ENCODE measurements around the gene S100A4. TPM values are rescaled to one million over a fixed set of nuclear protein-coding genes. Genes with fewer than 3 reads are reported as not detected.

S100A4 gene
- total RNA-seq, 1 donor from 2014 or later: 4.7 TPM

GRCh38 chr1:153547560-153548551 is 2.2 kb upstream of the S100A4 start:
- H3K4me1 Mint-ChIP-seq (ENCODE audit: low read depth, unreplicated experiment): peaks cover 17% of the 10 kb centered on the region
- H3K27ac Mint-ChIP-seq (ENCODE audit: unreplicated experiment): no peak overlapping the region
- TF ChIP-seq, protein P1, sequence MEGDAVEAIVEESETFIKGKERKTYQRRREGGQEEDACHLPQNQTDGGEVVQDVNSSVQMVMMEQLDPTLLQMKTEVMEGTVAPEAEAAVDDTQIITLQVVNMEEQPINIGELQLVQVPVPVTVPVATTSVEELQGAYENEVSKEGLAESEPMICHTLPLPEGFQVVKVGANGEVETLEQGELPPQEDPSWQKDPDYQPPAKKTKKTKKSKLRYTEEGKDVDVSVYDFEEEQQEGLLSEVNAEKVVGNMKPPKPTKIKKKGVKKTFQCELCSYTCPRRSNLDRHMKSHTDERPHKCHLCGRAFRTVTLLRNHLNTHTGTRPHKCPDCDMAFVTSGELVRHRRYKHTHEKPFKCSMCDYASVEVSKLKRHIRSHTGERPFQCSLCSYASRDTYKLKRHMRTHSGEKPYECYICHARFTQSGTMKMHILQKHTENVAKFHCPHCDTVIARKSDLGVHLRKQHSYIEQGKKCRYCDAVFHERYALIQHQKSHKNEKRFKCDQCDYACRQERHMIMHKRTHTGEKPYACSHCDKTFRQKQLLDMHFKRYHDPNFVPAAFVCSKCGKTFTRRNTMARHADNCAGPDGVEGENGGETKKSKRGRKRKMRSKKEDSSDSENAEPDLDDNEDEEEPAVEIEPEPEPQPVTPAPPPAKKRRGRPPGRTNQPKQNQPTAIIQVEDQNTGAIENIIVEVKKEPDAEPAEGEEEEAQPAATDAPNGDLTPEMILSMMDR (IDR thresholded peaks at IDR 0.05; ENCODE audit: partially characterized antibody, unreplicated experiment): no peak
- peaks cover 6% of the 10 kb centered on the region for H3K9me3 Mint-ChIP-seq (ENCODE audit: unreplicated experiment)
- DNase-seq: no peak
- peaks cover 7% of the 10 kb centered on the region for H3K27me3 Mint-ChIP-seq (ENCODE audit: unreplicated experiment)
- H3K4me3 Mint-ChIP-seq (ENCODE audit: unreplicated experiment): no peak overlapping the region
- H3K36me3 Mint-ChIP-seq (ENCODE audit: unreplicated experiment): no peaks in the 10 kb centered on the region

DNA sequence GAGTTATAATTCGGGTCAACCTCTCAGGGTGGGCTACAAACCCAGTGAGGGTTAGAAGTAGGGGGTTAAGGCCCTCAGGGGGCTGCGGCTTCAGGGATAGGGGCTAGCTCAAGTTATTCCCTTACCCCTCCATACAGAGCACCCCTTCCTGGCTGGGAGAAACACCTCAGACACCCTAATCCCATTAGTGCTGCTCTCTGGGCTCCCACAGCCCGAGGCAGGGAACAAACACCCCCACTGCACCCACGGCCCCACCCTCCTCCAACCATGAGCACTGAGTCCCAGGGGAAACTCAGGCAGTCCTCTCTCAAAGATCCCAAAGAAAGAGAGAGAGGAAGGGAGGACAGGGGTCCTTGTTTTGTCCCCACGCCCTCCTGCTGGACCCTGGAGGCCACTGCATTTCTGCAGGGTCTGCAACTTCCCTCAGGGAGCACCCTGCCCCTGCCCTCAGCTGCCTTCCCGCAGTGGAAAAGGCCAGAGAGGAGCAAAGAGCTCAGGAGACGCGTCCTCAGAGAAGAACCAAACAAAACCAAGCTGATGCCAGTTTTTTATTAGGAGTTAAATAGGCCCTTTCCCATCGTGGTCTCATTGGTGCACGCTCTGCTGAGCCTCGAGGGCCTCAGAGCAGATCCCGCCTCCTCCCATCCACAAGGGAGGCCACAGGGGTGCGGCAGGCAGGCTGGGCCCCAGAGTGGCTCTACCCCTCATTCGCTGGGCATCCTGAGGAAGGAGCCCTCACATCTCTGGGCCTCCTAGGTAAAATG is 1.4 kb upstream of the S100A4 start:
- TF ChIP-seq, protein P1 (IDR thresholded peaks at IDR 0.05; ENCODE audit: partially characterized antibody, unreplicated experiment): no peak
- DNase-seq: no peak
- Mint-ChIP-seq H3K27ac (ENCODE audit: unreplicated experiment) (no peak overlapping the region), H3K27me3 (ENCODE audit: unreplicated experiment) (peaks cover 9% of the 10 kb centered on the region), H3K9me3 (ENCODE audit: unreplicated experiment) (peaks cover 7% of the 10 kb centered on the region), H3K4me3 (ENCODE audit: unreplicated experiment) (no peak overlapping the region), H3K4me1 (ENCODE audit: low read depth, unreplicated experiment) (peaks cover 17% of the 10 kb centered on the region), H3K36me3 (ENCODE audit: unreplicated experiment) (no peaks in the 10 kb centered on the region)

DNA sequence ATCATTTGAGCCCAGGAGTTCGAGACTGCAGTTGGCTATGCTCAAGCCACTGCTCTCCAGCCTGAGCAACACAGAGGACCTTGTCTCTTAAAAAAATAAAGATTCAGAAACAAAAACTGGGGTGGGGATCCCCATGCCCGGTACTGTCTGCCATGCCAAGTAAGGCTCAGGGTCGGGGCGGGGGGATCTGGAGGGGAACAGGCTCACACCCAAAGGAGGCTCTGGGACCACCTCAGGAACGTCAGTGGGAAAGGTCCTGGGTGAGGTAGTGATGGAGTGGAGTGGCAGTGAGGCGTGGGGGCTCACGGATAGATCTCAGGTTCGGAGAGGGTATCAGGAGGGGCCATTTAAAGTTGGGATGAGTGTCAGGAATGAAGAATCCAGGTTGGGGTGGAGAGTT is 765 bp upstream of the S100A4 start:
- Mint-ChIP-seq H3K27ac (ENCODE audit: unreplicated experiment) (no peak overlapping the region), H3K36me3 (ENCODE audit: unreplicated experiment) (no peaks in the 10 kb centered on the region), H3K27me3 (ENCODE audit: unreplicated experiment) (peaks cover 9% of the 10 kb centered on the region), H3K4me1 (ENCODE audit: low read depth, unreplicated experiment) (peaks cover 17% of the 10 kb centered on the region), H3K4me3 (ENCODE audit: unreplicated experiment) (no peak overlapping the region), H3K9me3 (ENCODE audit: unreplicated experiment) (peaks cover 7% of the 10 kb centered on the region)
- TF ChIP-seq, protein P1 (IDR thresholded peaks at IDR 0.05; ENCODE audit: partially characterized antibody, unreplicated experiment): no peak
- DNase-seq: no peak

DNA sequence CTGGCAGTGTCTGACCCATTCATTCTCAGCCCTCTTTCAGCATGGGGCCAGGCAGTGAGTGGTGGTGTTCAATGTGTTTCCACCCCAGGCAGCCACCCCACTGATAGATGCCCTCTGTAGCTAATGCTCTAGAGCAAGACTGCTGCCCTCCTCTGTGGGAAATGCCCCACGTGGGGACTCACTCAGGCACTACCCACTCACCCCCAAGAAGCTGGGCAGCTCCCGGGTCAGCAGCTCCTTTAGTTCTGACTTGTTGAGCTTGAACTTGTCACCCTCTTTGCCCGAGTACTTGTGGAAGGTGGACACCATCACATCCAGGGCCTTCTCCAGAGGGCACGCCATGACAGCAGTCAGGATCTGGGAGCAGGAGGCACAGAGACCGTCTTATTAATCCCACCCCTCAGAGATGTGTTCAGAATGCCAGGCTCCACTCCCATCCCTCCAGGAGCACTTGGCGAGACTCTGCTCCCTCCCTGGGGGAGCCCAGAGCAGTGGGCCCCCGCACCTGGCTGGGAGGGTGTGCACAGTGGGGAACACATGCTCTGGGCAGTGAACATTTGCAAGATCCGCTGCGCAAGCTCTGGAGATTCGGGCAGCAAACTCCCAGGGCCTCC is 1.0 kb downstream of the S100A4 start:
- Mint-ChIP-seq H3K27me3 (ENCODE audit: unreplicated experiment) (peaks cover 10% of the 10 kb centered on the region), H3K4me1 (ENCODE audit: low read depth, unreplicated experiment) (peaks cover 20% of the 10 kb centered on the region), H3K27ac (ENCODE audit: unreplicated experiment) (peak overlapping the region; percentile 85), H3K36me3 (ENCODE audit: unreplicated experiment) (no peaks in the 10 kb centered on the region), H3K4me3 (ENCODE audit: unreplicated experiment) (no peak overlapping the region), H3K9me3 (ENCODE audit: unreplicated experiment) (peaks cover 7% of the 10 kb centered on the region)
- DNase-seq: no peak
- TF ChIP-seq, protein P1 (IDR thresholded peaks at IDR 0.05; ENCODE audit: partially characterized antibody, unreplicated experiment): no peak
